AG09309 (cell line): ENCODE data around the gene CNIH2.

ENCODE experiments used
- DNase-seq: peaks from one replicate; pipeline ENCODE4 v3.0.0-alpha.2; 2010; ENCODE audit warnings: low read depth
- H3K4me3 ChIP-seq: 2 replicates; pipeline ENCODE4 v1.5.1; 2011; ENCODE audit warnings: mild to moderate bottlenecking, low read depth, low read length, moderate library complexity; ENCODE audit not compliant: control insufficient read depth
- TF ChIP-seq, protein P1 (sequence below): IDR thresholded peaks from 2 replicates; pipeline ENCODE4 v1.5.1; 2011; ENCODE audit warnings: mild to moderate bottlenecking, low read depth, low read length, inconsistent platforms; ENCODE audit not compliant: insufficient read depth, control insufficient read depth; ENCODE audit errors: missing control alignments

The CNIH2 gene

DNA sequence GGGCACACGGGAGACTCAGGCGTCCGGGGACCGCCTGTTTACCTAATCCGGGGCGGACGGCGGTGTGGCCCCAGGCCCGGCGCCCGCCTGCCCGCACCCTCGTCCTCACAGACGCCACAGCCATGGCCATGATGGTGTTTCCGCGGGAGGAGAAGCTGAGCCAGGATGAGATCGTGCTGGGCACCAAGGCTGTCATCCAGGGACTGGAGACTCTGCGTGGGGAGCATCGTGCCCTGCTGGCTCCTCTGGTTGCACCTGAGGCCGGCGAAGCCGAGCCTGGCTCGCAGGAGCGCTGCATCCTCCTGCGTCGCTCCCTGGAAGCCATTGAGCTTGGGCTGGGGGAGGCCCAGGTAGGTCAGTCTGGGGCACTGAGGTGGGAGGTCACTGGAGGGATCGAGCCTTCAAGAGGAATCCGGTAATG lies 19.5 kb upstream of the CNIH2 start:
- TF ChIP-seq, protein P1, sequence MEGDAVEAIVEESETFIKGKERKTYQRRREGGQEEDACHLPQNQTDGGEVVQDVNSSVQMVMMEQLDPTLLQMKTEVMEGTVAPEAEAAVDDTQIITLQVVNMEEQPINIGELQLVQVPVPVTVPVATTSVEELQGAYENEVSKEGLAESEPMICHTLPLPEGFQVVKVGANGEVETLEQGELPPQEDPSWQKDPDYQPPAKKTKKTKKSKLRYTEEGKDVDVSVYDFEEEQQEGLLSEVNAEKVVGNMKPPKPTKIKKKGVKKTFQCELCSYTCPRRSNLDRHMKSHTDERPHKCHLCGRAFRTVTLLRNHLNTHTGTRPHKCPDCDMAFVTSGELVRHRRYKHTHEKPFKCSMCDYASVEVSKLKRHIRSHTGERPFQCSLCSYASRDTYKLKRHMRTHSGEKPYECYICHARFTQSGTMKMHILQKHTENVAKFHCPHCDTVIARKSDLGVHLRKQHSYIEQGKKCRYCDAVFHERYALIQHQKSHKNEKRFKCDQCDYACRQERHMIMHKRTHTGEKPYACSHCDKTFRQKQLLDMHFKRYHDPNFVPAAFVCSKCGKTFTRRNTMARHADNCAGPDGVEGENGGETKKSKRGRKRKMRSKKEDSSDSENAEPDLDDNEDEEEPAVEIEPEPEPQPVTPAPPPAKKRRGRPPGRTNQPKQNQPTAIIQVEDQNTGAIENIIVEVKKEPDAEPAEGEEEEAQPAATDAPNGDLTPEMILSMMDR, result no peak
- no peak for DNase-seq
- peak overlapping the region; percentile 87 for H3K4me3 ChIP-seq

DNA sequence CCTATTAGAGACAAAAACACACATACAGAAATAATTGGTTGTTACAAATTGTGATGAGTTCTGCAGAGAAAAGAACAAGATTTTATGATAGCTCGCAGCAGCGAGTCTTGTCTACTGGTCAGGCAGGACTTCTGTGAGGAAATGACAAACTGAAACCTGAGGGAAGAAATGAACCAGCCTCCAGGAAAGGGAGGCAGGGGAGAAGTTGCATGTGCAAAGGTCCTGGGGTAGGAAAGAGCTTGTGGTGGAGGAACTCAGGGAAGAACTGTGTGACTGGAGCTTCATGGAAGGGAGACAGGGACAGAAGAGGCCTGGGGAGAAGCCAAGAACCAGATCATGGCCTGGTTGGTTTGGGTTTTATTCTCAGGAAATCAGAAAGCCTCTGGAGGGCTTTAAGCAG lies 18.8 kb upstream of the CNIH2 start:
- TF ChIP-seq, protein P1, result no peak
- H3K4me3 ChIP-seq, result no peak overlapping the region
- no peak for DNase-seq

DNA sequence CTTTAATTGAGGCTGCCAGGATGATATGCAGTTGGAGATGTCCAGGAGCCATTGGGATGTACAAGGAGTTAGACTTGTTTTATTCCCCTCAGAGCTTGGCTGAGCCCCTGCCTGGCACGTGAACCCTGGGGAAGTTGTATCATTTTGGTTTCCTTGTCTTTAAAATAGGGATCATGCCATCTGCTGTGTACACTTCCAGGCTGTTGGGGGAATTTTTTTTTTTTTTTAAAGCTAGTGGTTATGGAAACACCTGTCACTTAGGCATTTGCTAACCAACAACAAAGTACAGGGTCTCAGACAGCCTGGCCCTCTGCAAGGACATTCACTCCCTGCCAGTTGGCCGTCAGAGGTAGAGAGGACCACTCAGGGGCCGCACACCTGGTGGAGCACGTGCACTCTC lies 18.0 kb upstream of the CNIH2 start:
- no peak overlapping the region for H3K4me3 ChIP-seq
- no peak for DNase-seq
- TF ChIP-seq, protein P1, result no peak

DNA sequence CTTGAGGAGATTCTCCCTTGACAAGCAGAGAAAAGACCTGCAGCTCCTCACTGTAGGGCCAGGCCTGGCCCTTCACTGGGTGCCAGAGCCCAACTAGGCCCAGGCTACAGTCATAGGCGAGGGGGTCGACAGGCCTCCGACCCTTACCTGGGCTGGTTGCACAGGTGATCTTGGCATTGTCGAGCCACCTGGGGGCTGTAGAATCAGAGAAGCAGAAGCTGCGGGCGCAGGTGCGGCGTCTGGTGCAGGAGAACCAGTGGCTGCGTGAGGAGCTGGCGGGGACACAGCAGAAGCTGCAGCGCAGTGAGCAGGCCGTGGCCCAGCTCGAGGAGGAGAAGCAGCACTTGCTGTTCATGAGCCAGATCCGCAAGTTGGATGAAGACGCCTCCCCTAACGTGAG lies 16.4 kb upstream of the CNIH2 start:
- H3K4me3 ChIP-seq, result no peak overlapping the region
- no peak for DNase-seq
- TF ChIP-seq, protein P1, result no peak

DNA sequence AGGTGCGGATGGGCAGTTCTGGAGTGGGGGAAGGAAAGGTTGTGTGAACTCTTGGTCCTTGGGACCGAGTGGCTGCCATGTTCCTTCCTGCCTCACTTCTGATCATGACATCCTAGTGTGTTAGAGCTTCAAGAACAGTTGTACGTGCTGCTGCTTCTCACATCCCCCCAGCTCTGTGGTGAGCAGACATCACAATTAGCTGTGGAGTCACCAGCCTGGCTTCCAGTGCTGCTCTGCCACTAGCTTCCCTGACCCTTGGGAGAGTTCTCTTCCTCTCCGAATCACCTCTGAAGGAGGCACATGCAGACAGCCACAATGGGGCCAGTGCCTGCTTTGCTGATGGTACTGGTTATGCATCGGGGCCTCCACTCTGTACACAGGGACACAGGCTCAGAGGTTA lies 15.8 kb upstream of the CNIH2 start:
- TF ChIP-seq, protein P1, result no peak
- H3K4me3 ChIP-seq, result no peak overlapping the region

DNA sequence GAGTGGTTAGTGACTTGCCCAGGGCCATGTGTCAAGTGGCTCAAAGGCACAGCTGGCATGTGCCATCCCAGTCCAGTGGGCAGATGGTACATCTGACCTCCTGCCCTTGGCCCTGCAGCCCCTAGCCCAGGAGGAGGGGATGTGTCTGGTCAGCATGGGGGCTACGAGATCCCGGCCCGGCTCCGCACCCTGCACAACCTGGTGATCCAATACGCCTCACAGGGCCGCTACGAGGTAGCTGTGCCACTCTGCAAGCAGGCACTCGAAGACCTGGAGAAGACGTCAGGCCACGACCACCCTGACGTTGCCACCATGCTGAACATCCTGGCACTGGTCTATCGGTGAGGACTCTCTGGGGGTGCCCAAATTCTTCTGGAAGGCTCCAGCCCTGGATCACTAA lies 15.3 kb upstream of the CNIH2 start:
- TF ChIP-seq, protein P1, result no peak
- no peak overlapping the region for H3K4me3 ChIP-seq
- no peak for DNase-seq

More for the DNA sequence above, 15.8 kb upstream of the CNIH2 start:
- no peak for DNase-seq

DNA sequence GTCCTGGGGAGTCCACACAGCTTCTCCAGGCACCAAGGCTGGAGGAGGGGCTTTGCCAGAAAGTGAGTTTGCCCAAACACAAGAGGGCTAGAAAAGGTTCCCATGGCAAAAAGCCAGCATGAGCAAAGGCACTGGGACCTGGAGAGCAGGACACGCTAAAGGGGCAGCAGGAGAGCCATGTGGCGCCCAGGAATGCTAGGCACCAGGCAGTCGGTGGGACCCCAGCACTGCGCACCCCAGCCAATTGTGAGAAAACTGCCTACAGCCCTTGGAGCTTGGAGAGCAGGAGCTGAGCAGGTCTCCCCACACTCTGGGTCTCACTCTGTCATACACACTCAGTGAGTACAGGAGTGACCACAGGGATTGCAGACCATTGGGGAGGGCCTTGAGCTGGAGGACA lies 14.7 kb upstream of the CNIH2 start:
- TF ChIP-seq, protein P1, result no peak
- no peak for DNase-seq
- no peak overlapping the region for H3K4me3 ChIP-seq
